ENCODE data around the gene DEPDC1B. TPM values are rescaled to one million over a fixed set of nuclear protein-coding genes. Genes with fewer than 3 reads are reported as not detected.
"Not testable (repeated sequence)": the region's sequence is repeated elsewhere in the genome, so short reads cannot be mapped to it uniquely, and the experiment has no call there.

The DEPDC1B gene, protein sequence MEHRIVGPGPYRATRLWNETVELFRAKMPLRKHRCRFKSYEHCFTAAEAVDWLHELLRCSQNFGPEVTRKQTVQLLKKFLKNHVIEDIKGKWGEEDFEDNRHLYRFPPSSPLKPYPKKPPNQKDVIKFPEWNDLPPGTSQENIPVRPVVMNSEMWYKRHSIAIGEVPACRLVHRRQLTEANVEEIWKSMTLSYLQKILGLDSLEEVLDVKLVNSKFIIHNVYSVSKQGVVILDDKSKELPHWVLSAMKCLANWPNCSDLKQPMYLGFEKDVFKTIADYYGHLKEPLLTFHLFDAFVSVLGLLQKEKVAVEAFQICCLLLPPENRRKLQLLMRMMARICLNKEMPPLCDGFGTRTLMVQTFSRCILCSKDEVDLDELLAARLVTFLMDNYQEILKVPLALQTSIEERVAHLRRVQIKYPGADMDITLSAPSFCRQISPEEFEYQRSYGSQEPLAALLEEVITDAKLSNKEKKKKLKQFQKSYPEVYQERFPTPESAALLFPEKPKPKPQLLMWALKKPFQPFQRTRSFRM
- total RNA-seq = under 1 TPM; 0.37 to 0.67 TPM
- long read RNA-seq, donor 1 = 0 reads
- long read RNA-seq, donor 2 = 0 reads

DNA sequence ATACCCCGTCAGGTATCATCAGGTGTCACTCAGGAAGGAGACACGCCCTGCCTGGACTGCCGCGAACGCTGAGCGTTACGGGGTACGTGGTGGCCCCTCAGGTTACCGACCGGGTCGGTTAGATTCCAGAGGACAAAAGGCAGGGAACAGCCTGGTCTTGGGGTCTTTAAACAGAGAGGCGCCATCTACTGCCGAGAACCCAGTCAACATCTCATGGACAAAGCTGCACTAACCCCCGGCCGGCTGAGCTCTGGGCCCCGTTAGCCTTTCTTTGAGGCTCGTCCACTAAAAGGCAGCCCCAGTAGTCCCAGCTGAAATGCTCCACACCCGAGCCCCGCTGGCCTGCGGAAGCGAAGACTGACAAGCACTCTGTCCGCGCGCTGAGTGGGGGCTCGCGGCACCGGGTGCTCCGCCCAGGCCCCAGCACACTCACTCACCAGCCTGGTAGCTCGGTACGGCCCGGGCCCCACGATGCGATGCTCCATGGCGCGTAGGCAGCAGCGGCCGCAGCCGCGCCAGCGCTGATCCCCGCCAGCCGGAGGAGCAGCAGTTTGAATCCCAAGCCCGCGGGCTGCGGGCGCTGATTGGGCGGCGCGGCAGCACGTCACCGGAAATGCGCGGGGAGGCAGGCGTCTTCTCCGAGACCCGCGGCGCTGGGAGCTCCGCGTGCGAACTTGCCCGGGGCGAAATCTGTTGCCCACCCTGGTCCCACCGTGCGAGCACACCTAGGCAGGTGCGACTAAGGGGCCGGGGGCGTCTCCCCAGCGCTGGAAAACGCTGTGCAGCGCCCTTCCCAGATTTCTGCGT, at the start of gene DEPDC1B:
Gene DEPDC1B, minus strand, starts transcription at position 558 of the 807 bp plus-strand sequence. Its CDS starts 73 bp downstream, at position 485.
- intact Hi-C loops (cut with DNase I) = no loop called here
- DNase-seq (ENCODE audit: low spot score) = peak; percentile 94

DNA sequence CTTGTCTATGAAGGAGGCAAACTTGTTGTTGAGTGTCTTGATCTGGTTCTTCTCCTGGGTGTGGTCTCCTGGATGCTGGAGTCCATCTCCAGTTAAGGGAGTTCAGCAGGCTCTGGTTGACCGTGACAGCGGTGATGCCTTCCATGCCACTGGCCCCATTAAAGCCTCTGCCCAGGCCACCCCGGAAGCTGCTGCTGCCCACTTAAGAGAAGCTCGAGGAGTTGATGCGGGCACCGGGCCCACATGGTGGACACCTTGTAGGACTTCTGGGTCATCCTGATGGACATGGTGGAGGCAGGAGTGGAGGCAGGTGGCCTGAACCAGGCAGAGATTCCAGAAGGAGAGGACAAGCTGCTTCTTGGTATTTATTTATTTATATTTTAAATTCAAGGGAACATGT, 44.7 kb upstream of the DEPDC1B start:
- intact Hi-C loops (cut with DNase I) = no loop called here
- DNase-seq (ENCODE audit: low spot score) = no peak

DNA sequence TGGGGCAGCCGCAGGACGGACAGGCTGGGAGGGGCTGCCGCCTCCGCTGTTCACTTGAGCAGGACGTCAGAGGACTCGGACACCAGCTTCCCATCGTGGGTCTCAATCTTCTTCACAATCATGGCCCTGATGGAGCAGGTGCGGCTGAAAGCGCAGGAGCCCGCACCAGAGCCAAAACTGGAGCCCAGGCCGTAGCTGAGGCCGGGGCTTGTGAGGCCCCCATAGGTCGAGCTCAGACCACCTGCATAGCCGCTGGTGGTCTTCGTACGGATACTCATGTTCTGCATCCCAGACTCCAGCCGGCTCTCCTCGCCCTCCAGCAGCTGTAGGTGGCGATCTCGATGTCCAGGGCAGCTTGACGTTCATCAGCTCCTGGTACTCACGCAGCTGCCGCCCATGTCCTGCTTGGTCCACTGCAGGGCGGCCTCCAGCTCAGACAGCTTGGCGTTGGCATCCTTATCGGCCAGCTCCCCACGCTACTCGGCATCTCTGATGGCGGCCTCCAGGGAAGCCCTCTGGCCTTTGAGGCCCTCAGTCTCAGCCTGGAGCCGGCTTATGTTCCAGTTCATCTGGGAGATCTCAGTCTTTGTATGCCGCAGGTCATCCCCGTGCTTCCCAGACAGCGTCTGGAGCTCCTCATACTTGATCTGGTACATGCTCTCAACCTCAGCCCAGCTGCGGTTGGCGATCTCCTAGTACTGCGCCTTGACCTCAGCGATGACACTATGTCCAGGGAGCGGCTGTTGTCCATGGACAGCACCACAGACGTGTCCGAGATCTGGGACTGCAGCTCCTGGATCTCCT, 43.7 kb upstream of the DEPDC1B start:
- DNase-seq (ENCODE audit: low spot score) = no peak
- intact Hi-C loops (cut with DNase I) = no loop called here

DNA sequence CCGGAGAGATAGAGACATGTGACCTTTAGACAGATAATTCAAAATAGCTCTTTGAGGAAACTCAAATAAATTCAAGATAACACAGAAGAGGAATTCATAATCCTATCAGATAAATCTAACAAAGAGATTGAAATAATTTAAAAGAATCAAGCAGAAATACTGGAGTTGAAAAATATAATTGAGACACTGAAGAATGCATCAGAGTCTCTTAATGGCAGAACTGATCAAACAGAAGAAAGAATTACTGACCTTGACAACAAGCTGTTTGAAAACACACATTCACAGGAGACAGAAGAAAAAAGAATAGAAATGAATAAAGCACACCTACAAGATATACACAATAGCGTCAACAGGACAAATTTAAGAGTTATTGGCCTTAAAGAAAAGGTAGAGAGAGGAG, 40.4 kb upstream of the DEPDC1B start:
- DNase-seq (ENCODE audit: low spot score) = no peak
- intact Hi-C loops (cut with DNase I) = no loop called here

DNA sequence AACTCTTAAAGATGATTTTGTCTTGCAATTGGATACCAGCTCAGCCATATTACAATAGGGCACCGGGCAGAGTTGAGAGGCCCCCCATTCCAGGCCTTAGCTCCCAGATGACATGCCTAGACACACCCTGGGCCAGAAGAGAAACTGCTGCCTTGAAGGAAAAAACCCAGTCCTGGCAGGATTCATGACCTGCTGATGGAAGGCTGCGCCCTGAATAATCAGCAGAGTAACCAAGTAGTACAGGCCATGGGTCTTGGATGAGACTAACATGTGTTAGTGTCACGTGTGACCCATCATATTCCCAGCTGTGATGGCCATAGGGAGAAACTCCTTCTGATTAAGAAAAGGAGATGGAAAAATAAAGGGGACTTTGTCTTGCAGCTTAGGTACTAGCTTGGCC, 39.0 kb upstream of the DEPDC1B start:
- no peak for DNase-seq (ENCODE audit: low spot score)
- intact Hi-C loops (cut with DNase I) = no loop called here

DNA sequence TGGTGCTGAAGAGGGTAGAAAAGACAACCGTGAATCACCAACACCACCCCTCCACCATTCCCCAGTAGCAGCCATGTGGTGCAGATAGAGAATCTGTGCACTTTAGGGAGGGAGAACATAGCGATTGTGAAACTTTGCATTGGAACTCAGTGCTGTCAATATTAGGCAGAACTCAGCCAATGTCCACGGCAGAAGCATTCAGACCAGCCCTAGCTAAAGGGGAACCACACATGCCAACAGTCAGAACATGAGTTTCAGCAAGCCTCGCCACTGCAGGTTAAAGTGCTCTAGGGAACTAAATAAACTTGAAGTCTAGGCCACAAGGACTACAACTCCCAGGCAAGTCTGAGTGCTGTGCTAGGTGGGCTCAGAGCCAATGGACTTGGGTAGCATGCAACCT, 38.5 kb upstream of the DEPDC1B start:
- DNase-seq (ENCODE audit: low spot score) = no peak
- intact Hi-C loops (cut with DNase I) = no loop called here

DNA sequence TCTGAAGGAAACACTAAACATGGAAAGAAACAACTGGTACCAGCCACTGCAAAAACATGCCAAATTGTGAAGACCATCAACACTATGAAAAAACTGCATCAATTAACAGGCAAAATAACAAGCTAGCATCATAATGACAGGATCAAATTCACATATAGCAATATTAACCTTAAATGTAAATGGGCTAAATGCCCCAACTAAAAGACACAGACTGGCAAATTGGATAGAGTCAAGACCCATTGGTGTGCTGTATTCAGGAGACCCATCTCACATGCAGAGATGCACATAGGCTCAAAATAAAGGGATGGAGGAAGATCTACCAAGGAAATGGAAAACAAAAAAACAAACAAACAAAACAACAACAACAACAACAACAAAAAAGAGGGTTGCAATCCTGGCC, 30.9 kb upstream of the DEPDC1B start:
- DNase-seq (ENCODE audit: low spot score); intact Hi-C loops (cut with DNase I): not testable (repeated sequence)

DNA sequence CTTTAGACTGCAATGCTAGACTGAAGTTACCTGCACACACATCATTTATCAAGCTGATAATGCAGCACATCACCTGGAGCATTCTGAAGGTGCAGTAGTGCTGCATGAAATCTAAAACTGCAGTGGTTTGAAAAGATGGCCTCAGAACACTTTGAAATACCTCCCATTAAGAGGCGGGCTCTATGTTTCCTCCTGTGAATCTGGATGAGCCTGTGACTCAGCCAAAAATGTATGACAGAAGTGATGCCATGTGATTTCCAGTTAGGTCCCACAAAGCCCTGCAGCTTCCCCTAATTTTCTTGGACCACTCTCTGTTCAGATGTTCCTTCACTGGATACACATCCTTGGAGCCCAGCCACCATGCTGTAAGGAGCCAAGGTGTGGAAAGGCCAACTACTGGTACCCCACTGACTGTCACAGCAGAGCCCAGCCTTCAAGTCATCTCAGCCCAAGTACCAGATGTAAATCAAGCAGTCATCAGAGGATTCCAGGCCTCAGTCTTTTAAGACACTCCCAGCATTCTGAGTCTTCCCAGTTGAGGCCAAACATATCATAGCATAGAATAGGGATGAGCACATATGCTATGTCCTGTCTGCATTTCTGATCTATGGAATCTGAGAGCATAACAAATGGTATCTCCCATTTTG, 27.2 kb upstream of the DEPDC1B start:
- intact Hi-C loops (cut with DNase I) = no loop called here
- no peak for DNase-seq (ENCODE audit: low spot score)

DNA sequence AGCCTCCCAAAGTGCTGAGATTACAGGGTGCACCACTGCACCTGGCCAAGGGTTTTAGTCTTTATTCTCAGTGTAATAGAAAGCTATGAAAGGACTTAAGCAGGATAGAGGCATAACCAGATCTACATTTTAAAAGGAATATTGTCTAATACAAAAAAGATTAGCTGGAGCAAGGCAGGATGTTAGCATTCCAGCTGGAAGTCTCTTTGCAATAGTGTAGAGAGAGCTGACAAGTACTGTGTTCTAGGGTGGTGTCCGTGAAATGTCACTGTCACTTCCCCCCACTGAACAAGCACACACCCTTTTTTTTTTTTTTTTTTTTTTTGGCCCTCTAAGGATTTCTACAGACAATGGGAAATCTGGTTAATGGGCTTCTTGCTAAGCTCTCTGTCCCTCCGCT, 24.2 kb upstream of the DEPDC1B start:
- DNase-seq (ENCODE audit: low spot score) = no peak
- intact Hi-C loops (cut with DNase I) = no loop called here

DNA sequence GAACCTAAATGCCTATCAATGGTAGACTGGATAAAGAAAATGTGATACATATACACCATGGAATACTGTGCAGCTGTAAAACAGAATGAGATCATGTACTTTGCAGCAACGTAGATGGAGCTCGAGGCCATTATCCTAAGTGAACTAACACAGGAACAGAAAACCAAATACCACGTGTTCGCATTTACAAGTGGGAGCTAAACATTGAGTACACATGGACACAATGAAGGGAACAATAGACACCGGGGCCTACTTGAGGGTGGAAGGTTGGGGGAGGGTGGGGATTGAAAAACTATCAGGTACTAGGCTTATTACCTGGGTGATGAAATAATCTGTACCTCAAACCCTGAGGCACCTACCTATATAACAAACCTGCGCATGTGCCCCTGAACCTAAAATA, 22.4 kb upstream of the DEPDC1B start:
- no peak for DNase-seq (ENCODE audit: low spot score)
- intact Hi-C loops (cut with DNase I) = no loop called here

DNA sequence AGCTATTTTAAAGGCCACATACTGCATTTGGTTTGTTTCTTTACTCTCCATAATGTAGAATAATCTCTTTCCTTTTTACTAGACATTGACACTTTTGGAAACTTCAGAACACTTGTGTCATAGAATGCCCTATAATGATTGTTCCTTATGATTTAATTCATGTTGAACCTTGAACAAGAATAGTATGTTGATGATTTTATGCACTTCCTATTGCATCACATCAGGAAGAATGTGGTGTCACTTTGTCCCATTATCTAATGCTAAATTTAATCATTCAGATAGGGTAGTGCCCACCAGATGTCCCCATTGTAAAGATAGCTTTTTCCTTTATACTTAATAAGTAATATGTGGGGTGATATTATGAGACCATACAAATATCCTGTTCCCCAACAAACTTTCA, 19.4 kb upstream of the DEPDC1B start:
- no peak for DNase-seq (ENCODE audit: low spot score)
- intact Hi-C loops (cut with DNase I) = no loop called here

DNA sequence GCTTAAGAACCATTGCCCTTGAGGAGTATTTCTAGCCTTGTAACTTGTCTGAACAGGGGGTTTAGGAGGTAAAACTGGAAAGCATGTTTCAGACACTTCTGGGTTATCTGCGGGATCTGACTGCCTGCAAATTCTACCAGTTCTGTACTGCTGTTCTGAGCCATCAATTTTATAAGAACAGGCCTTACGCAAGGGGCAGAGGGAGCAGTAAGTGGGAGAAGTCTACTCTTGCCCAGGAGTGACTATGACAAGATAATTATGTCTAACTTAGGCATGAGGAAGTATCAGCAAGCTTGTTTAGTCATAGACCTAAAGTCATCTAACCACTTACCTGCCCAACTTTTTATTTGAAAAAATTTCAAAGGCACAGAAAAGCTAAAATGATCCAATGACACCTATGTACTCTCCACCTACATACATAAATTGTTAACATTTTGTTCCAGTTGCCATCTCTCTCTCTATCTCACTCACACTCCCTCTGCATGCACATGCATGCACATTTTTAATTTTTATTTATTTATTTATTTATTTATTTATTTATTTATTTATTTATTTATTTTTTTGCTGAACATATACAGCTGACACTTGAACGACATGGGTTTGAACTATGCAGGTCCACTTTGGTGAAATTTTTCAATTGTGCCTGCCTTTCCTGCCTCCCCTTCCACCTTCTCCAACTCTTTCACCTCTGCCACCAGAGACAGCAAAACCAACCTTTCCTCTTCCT, 18.4 kb upstream of the DEPDC1B start:
- intact Hi-C loops (cut with DNase I) = no loop called here
- no peak for DNase-seq (ENCODE audit: low spot score)

DNA sequence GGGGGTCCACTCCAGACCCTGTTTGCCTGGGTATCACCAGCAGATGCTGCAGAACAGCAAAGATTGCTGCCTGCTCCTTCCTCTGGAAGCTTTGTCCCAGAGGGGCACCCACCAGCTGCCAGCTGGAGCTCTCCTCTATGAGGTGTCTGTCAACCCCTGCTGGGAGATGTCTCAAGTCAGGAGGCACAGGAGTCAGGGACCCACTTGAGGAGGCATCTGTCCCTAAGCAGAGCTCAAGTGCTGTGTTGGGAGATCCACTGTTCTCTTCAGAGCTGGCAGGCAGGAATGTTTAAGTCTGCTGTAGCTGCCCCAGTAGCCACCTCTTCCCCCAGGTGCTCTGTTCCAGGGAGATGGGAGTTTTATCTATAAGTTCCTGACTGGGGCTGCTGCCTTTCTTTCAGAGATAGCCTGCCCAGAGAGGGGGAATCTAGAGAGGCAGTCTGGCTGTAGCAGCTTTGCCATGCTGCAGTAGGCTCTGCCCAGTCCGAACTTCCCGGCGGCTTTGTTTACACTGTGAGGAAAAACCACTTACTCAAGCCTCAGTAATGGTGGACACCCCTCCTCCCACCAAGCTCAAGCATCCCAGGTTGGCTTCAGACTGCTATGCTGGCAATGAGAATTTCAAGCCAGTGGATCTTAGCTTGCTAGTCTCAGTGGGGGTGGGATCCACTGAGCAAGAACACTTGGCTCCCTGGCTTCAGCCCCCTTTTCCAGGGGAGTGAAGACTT, 15.4 kb upstream of the DEPDC1B start:
- intact Hi-C loops (cut with DNase I); DNase-seq (ENCODE audit: low spot score): not testable (repeated sequence)

DNA sequence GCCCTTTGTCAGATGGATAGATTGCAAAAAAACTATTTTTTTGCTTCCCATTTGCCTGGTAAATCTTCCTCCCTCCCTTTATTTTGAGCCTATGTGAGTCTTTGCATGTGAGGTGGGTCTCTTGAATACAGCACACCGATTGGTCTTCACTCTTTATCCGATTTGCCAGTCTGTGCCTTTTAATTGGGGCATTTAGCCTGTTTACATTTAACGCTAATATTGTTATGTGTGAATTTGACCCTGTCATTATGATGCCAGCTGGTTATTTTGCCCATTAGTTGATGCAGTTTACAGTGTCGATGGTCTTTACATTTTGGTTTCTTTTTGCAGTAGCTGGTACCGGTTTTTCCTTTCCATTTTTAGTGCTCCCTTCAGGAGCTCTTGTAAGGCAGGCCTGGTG, 13.0 kb upstream of the DEPDC1B start:
- intact Hi-C loops (cut with DNase I) = no loop called here
- DNase-seq (ENCODE audit: low spot score) = no peak

DNA sequence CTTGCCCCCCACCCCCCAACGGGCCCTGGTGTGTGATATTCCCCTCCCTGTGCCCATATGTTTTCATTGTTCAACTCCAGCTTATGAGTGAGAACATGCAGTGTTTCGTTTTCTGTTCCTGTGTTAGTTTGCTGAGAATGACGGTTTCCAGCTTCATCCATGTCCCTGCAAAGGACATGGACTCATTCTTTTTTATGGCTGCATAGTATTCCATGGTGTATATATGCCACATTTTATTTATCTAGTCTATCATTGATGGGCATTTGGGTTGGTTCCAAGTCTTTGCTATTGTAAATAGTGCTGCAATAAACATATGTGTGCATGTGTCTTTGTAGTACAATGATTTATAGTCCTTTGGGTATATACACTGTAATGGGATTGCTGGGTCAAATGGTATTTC, 11.9 kb upstream of the DEPDC1B start:
- DNase-seq (ENCODE audit: low spot score); intact Hi-C loops (cut with DNase I): not testable (repeated sequence)

DNA sequence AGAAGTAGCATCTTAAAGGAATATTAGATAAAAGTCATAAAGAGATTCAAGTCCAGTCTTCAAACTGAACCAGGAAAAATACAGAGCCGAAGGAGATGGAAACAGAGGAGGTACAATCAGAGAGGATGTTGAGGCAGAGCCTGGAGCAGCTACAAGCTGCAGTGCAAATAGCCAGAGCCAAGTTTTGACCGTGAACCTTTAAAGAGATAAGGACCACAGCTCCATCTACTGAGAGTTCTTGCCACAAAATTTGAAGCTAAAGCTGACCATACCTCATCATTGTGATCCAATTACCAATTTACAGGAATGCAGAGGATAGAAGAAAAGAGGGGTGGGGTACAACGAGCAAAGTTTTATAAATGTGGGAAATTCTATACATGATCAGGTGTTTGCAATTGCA, 10.4 kb upstream of the DEPDC1B start:
- intact Hi-C loops (cut with DNase I) = no loop called here
- DNase-seq (ENCODE audit: low spot score) = no peak

DNA sequence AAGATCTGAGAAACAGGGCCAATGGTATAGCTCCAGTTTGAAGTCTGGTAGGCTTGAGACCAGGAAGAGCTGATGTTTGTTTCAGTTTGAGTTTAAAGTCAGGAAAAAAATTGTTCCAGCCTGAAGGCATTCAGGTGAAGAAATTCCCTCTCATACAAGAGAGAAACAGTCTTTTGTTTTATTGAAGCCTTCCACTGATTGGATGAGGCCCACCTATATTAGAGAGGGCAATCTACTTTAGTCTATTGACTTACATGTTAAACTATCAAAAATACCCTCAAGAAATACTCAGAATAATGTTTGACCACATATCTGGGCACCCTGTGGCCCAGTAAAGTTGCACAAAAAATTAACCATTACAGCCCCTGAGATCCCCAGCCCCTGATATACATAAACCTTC, 5.2 kb upstream of the DEPDC1B start:
- intact Hi-C loops (cut with DNase I) = no loop called here
- DNase-seq (ENCODE audit: low spot score) = no peak

DNA sequence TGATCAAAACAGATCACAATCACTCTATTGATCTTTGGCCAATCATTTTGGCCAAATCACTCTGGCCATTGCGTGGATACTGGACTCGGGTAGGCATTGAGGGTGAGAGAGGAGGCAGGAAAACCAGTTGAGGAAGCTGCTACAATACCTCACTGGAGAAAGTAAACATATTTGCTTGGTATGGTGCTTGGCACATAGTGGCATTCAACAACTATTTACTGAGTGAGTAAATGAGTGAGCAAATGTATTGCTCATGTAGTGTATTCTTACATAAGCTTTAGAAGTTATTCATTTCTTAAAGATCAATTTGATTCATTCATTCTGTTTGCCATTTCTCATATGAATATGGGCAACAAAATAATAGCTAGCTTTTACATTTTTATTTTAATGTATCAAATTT, 4.0 kb upstream of the DEPDC1B start:
- DNase-seq (ENCODE audit: low spot score) = no peak
- intact Hi-C loops (cut with DNase I) = no loop called here
